Gastrocnemius medialis (tissue), 4 donors: Measurements from ENCODE around the gene KLF11. TPM values are rescaled to one million over a fixed set of nuclear protein-coding genes. Genes with fewer than 3 reads are reported as not detected.

Experiments used
- ATAC-seq, 2 donors: fragments of 150-250 bp; one replicate each; pipeline ENCODE4 v1.9.1; 2016
- DNase-seq, 2 donors: peaks; one replicate each; pipeline ENCODE4 v3.0.0-alpha.2; 2019
- H3K27ac ChIP-seq, 4 donors: fragments of 200-600 bp; sonication (generic); 1 replicate in 1 of 4; 2 replicates in 3 of 4; pipeline ENCODE4 v1.5.1; 2016 to 2018; ENCODE audit warnings: mild to moderate bottlenecking in 2 of 4, moderate library complexity in 1 of 4
- H3K27me3 ChIP-seq, 3 donors: fragments of 200-600 bp; sonication (generic) in 2 of 3; 1 replicate in 1 of 3; 2 replicates in 2 of 3; pipeline versions ENCODE4 v1.5.1 to v1.6.0; 2016 to 2019; ENCODE audit warnings: mild to moderate bottlenecking in 1 of 3, moderate library complexity in 1 of 3
- H3K36me3 ChIP-seq, 2 donors: fragments of 200-600 bp; sonication (generic) in 1 of 2; one replicate each; pipeline ENCODE4 v1.5.1; 2017 to 2018
- H3K4me1 ChIP-seq, 2 donors: fragments of 200-600 bp; sonication (generic) in 1 of 2; one replicate each; pipeline ENCODE4 v1.5.1; 2016 to 2017; ENCODE audit warnings: mild to moderate bottlenecking in 2 of 2
- H3K4me3 ChIP-seq, 4 donors: fragments of 200-600 bp; sonication (generic) in 3 of 4; 1 replicate in 1 of 4; 2 replicates in 3 of 4; pipeline ENCODE4 v1.5.1; 2016 to 2019; ENCODE audit warnings: mild to moderate bottlenecking in 2 of 4
- H3K9me3 ChIP-seq, 3 donors: fragments of 200-600 bp; sonication (generic) in 2 of 3; 1 replicate in 1 of 3; 2 replicates in 2 of 3; pipeline ENCODE4 v1.5.1; 2016 to 2019
- POLR2A ChIP-seq, 2 donors: fragments of 450-650 bp; IDR thresholded peaks; one replicate each; pipeline ENCODE4 v1.6.1; 2017; ENCODE audit warnings: antibody characterized with exemption in 2 of 2, mild to moderate bottlenecking in 2 of 2, moderate library complexity in 2 of 2
- in situ Hi-C, 4 donors: fragments of 200-750 bp; cut with MboI; loops; one replicate each; pipeline versions ENCODE4 v1.15.0 to v1.8.0; 2017; ENCODE audit warnings: low sequenced_read_pairs in 4 of 4
- intact Hi-C: fragments of 100-400 bp; cut with DNase I; formaldehyde crosslinking; loops from one replicate; pipeline ENCODE4 v1.15.1; 2023; ENCODE audit warnings: low total_unique reads
- total RNA-seq, 4 donors: library from RNA; depleted of rRNA; stranded (reverse); fragments of >200 nt; gene quantifications; one replicate each; pipeline versions ENCODE4 v1.1.0 to v1.2.3, GENCODE V29; 2016
- TF ChIP-seq, protein P1 (sequence below), 5 experiments: fragments of 450-650 bp in 3 of 5; fragments of 200-600 bp in 2 of 5; sonication (generic) in 2 of 5; IDR thresholded peaks in 4 of 5; conservative IDR thresholded peaks in 1 of 5; 1 replicate in 4 of 5; 2 replicates in 1 of 5; pipeline ENCODE4 v1.5.1; 2016 to 2019; ENCODE audit warnings: antibody characterized with exemption in 5 of 5, mild to moderate bottlenecking in 3 of 5, moderate library complexity in 3 of 5

Gene KLF11
- total RNA-seq, 4 donors from 2014 or later: 7.6 to 18.3 (median 12.9) TPM

DNA sequence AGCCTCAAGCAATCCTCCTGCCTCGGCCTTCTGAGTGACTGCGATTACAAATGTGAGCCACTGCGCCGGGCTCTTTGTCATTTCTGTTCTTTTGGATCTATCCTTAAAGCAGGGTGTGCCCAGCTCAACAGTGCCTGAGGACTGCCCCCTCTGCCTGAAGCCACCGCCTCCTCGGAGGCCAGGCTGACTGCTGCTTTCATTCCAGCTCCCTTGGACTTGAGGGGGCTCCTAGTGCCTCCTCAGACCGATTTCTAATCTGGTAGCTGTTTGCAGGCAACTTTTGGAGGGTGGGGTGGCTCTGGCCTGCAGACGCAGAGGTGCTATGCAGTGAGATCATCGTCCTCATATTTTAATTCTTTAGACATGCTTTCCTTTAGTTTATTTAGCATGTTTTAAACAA lies 35.9 kb upstream of the KLF11 start:
- peak in 1 of 2 donors; percentile 4 for DNase-seq
- Histone ChIP-seq H3K27ac (peak overlapping the region; percentile 2 to 46 (median 28)), H3K9me3 (no peaks in the 10 kb centered on the region), H3K4me3 (no peak overlapping the region), H3K4me1 (peaks cover 27 to 38% of the 10 kb centered on the region in 2 donors), H3K36me3 (no peaks in the 10 kb centered on the region), H3K27me3 (no peaks in the 10 kb centered on the region)
- intact Hi-C loops (no loop called here), in situ Hi-C loops (no loop called here)
- no peak for ATAC-seq
- no peak for TF ChIP-seq POLR2A (IDR thresholded peaks at IDR 0.05)
- TF ChIP-seq, protein P1, sequence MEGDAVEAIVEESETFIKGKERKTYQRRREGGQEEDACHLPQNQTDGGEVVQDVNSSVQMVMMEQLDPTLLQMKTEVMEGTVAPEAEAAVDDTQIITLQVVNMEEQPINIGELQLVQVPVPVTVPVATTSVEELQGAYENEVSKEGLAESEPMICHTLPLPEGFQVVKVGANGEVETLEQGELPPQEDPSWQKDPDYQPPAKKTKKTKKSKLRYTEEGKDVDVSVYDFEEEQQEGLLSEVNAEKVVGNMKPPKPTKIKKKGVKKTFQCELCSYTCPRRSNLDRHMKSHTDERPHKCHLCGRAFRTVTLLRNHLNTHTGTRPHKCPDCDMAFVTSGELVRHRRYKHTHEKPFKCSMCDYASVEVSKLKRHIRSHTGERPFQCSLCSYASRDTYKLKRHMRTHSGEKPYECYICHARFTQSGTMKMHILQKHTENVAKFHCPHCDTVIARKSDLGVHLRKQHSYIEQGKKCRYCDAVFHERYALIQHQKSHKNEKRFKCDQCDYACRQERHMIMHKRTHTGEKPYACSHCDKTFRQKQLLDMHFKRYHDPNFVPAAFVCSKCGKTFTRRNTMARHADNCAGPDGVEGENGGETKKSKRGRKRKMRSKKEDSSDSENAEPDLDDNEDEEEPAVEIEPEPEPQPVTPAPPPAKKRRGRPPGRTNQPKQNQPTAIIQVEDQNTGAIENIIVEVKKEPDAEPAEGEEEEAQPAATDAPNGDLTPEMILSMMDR (IDR thresholded peaks at IDR 0.05 in 4 of 5, conservative IDR thresholded peaks at IDR 0.05 in 1 of 5): no peak

DNA sequence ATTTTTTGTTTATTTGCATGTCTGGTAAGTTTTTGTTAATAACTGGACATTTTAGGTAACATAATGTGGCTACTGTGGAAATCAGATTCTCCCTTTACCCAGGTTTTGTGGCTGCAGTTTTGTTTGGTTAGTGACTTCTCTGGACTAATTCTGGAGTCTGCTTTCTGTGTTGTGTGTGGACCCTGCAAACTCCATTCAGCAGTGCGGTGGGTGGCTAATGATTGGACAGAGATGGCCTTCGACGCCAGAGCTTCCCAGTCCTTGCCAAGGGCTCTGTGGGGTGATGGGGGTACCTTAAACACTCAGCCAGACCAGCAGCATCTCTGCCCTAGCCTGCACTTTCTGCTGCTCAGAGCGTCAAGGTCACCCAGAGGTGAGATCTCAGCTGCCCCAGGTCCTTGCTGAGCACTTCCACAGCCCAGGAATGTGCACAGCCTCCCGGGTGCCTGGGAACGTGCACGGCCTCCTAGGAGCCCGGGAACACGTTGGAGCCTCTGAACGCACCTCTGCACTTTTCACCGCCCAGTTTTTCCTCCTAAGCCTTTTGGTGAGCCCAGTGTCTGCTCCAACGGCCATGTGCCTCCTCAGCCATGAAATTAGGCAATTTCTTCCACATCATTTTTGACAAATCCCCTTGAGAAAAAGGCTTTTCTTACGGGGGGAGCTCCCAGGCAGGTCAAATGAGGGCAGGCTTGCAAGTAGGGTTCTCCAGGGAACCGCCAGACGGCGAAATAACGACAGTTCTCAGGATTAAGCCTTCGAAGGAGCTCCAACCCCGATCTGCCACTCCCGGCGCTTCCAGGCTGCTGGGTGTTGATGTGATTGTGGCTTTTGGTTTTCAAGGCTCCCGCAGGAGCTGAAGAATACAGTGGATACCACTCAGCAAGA lies 35.2 kb upstream of the KLF11 start:
- in situ Hi-C loops (no loop called here), intact Hi-C loops (no loop called here)
- Histone ChIP-seq H3K9me3 (no peaks in the 10 kb centered on the region), H3K4me1 (peaks cover 27 to 38% of the 10 kb centered on the region in 2 donors), H3K4me3 (no peak overlapping the region), H3K27me3 (no peaks in the 10 kb centered on the region), H3K36me3 (no peaks in the 10 kb centered on the region), H3K27ac (peak overlapping the region; percentile 2 to 60 (median 48))
- no peak for TF ChIP-seq POLR2A (IDR thresholded peaks at IDR 0.05)
- TF ChIP-seq, protein P1 (IDR thresholded peaks at IDR 0.05 in 4 of 5, conservative IDR thresholded peaks at IDR 0.05 in 1 of 5): no peak
- peak in 1 of 2 donors; percentile 11 for DNase-seq
- ATAC-seq: peak; percentile 9 to 45

DNA sequence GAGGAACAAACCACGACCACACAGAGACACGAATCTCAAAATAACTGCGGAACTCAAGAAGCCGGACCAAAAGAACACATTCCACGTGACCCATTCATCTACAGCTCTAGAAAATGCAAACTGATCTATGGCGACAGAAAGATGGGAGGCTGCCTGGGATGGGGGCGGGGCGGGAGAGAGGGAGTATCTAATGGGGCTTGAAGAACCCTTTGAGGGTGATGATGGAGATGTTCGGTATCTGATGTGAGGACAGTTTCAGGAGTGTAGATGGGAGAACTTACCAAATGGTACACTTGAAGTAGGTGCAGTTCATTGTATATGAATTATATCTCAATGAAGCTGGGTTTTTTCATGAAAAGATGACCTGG lies 34.6 kb upstream of the KLF11 start:
- Histone ChIP-seq H3K9me3 (no peaks in the 10 kb centered on the region), H3K4me3 (no peak overlapping the region), H3K4me1 (peaks cover 27 to 38% of the 10 kb centered on the region in 2 donors), H3K36me3 (no peaks in the 10 kb centered on the region), H3K27me3 (no peaks in the 10 kb centered on the region), H3K27ac (peak overlapping the region; percentile 2 to 74 (median 51))
- no peak for TF ChIP-seq POLR2A (IDR thresholded peaks at IDR 0.05)
- TF ChIP-seq, protein P1 (IDR thresholded peaks at IDR 0.05 in 4 of 5, conservative IDR thresholded peaks at IDR 0.05 in 1 of 5): no peak
- DNase-seq (no peak), ATAC-seq (no peak)
- intact Hi-C loops: no loop called here
- in situ Hi-C loops: no loop called here

DNA sequence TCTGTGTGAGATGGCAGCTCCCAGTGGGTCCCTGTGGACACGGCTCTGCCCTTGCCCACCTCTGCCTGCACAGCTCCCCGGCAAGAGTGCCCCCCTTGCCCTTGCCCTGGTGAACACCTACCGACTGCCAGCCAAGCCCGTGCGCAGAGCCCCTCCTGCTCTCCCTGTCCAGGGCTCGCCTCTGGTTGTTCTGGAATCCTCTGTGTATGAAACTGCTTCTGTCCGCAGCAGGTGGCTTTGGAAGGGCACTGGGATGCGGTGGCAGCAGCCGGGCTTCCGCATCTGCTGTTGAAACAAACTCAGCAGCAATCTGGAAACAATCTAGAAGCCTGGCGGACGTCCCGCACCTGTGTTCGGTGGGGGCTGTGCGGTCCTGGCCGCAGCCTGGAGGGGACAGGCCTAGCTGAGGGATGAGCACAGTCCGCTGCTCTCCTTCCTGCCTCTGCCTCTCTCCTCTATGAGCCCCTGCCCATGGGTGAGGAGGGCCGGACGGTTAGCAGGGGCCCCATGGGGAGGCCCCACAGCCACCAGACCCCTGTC lies 34.0 kb upstream of the KLF11 start:
- no peaks in the 10 kb centered on the region for H3K36me3 ChIP-seq
- no peak for TF ChIP-seq POLR2A (IDR thresholded peaks at IDR 0.05)
- peak in 1 of 2 donors; percentile 20 for DNase-seq
- H3K4me3 ChIP-seq: no peak overlapping the region
- peak in 1 of 2 donors; percentile 38 for ATAC-seq
- H3K27ac ChIP-seq: peak overlapping the region; percentile 57 to 74 (median 60)
- peaks cover 27 to 38% of the 10 kb centered on the region in 2 donors for H3K4me1 ChIP-seq
- intact Hi-C loops (no loop called here), in situ Hi-C loops (no loop called here)
- no peaks in the 10 kb centered on the region for H3K9me3 ChIP-seq
- no peaks in the 10 kb centered on the region for H3K27me3 ChIP-seq
